ENCODE results near the gene ATP10B.

GRCh38 chr5:160787240-160787639 is 64.8 kb downstream of the ATP10B start:
- TF ChIP-seq ELF1 (IDR thresholded peaks at IDR 0.05), result no peak
- TF ChIP-seq CTCF (IDR thresholded peaks at IDR 0.05), result peak; percentile 47
- no peak for TF ChIP-seq RCOR1 (IDR thresholded peaks at IDR 0.05; ENCODE audit: low read length)
- TF ChIP-seq TAF1 (IDR thresholded peaks at IDR 0.05; ENCODE audit: borderline replicate concordance, low read depth, low read length), result no peak
- TF ChIP-seq, protein P1, sequence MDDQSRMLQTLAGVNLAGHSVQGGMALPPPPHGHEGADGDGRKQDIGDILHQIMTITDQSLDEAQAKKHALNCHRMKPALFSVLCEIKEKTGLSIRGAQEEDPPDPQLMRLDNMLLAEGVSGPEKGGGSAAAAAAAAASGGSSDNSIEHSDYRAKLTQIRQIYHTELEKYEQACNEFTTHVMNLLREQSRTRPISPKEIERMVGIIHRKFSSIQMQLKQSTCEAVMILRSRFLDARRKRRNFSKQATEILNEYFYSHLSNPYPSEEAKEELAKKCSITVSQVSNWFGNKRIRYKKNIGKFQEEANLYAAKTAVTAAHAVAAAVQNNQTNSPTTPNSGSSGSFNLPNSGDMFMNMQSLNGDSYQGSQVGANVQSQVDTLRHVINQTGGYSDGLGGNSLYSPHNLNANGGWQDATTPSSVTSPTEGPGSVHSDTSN (IDR thresholded peaks at IDR 0.05), result no peak
- no peak for TF ChIP-seq FOXM1 (IDR thresholded peaks at IDR 0.05; ENCODE audit: low read depth)
- TF ChIP-seq RAD21 (IDR thresholded peaks at IDR 0.05; ENCODE audit: low read length), result peak; percentile 29
- TF ChIP-seq EP300 (IDR thresholded peaks at IDR 0.05; ENCODE audit: borderline replicate concordance in 1 of 2, low read depth in 1 of 2, low read length in 1 of 2), result no peak
- no peak for TF ChIP-seq GATA2 (CRISPR knock-in tag; IDR thresholded peaks at IDR 0.05)
- TF ChIP-seq JUND (IDR thresholded peaks at IDR 0.05), result no peak
- no peak for TF ChIP-seq REST (IDR thresholded peaks at IDR 0.05; ENCODE audit: low read depth, low read length)
- TF ChIP-seq CHD2 (IDR thresholded peaks at IDR 0.05; ENCODE audit: low read length, partially characterized antibody), result no peak
- TF ChIP-seq MXI1 (IDR thresholded peaks at IDR 0.05; ENCODE audit: low read depth, low read length), result no peak
- no peak for TF ChIP-seq MAX (IDR thresholded peaks at IDR 0.05; ENCODE audit: low read depth)

All from SK-N-SH (cell line).